ENCODE results near the gene MOB3C. TPM values are rescaled to one million over a fixed set of nuclear protein-coding genes. Genes with fewer than 3 reads are reported as not detected.
A peak's percentile ranks its signal among the peaks of the same experiment; 100 is the strongest.
"Not testable (repeated sequence)": the region's sequence is repeated elsewhere in the genome, so short reads cannot be mapped to it uniquely, and the experiment has no call there.

The MOB3C gene
- total RNA-seq, result 30.2 TPM
- long read RNA-seq, full-length matches to known transcripts, result 44 of 50 reads
- long read RNA-seq, partial matches to known transcripts, result 6 of 50 reads
- long read RNA-seq, other reads (novel, unspliced or antisense), result 0 of 50 reads

GRCh38 chr1:46616277-46617107, at the start of gene MOB3C:
Gene MOB3C (minus strand): TSS chr1:46616811. CDS start chr1:46613321, 3,490 bp downstream.
- Histone ChIP-seq H3K27me3 (ENCODE audit: low read depth) (no peaks in the 10 kb centered on the region), H3K4me1 (peaks cover 54% of the 10 kb centered on the region), H3K4me3 (peak within 1 kb of the TSS; percentile 84), H3K27ac (peak within 1 kb of the TSS; percentile 92), H3K36me3 (peaks cover 15% of the 10 kb centered on the region), H3K9me3 (no peaks in the 10 kb centered on the region)
- ATAC-seq (peak; percentile 92 to 94), DNase-seq (peak; percentile 88)
- no peak for TF ChIP-seq CTCF (IDR thresholded peaks at IDR 0.05)
- intact Hi-C loops (cut with DNase I), result no loop called here

- ATAC-seq (no peak), DNase-seq (no peak)
- H3K27ac ChIP-seq, result no peak overlapping the region
- intact Hi-C loops (cut with DNase I), result no loop called here
- TF ChIP-seq CTCF (IDR thresholded peaks at IDR 0.05), result no peak
- H3K9me3 ChIP-seq, result no peaks in the 10 kb centered on the region
- H3K4me1 ChIP-seq, result peaks cover 21% of the 10 kb centered on the region
- H3K27me3 ChIP-seq (ENCODE audit: low read depth), result no peaks in the 10 kb centered on the region
- no peak overlapping the region for H3K4me3 ChIP-seq
- H3K36me3 ChIP-seq, result peaks cover 25% of the 10 kb centered on the region
Observed at GRCh38 chr1:46665983-46666382, 49.4 kb upstream of the MOB3C start.

GRCh38 chr1:46662919-46663318, 46.3 kb upstream of the MOB3C start:
- intact Hi-C loops (cut with DNase I); H3K9me3 ChIP-seq; ATAC-seq; H3K4me3 ChIP-seq; H3K27me3 ChIP-seq (ENCODE audit: low read depth); DNase-seq; H3K27ac ChIP-seq: not testable (repeated sequence)
- Histone ChIP-seq H3K4me1 (peaks cover 21% of the 10 kb centered on the region), H3K36me3 (peaks cover 48% of the 10 kb centered on the region)

GRCh38 chr1:46660116-46660515, 43.5 kb upstream of the MOB3C start:
- intact Hi-C loops (cut with DNase I); H3K4me1 ChIP-seq; ATAC-seq; H3K4me3 ChIP-seq; H3K27me3 ChIP-seq (ENCODE audit: low read depth); DNase-seq; H3K9me3 ChIP-seq; H3K27ac ChIP-seq: not testable (repeated sequence)
- peaks cover 69% of the 10 kb centered on the region for H3K36me3 ChIP-seq

- no peak for DNase-seq
- TF ChIP-seq CTCF (IDR thresholded peaks at IDR 0.05), result no peak
- Histone ChIP-seq H3K27ac (no peak overlapping the region), H3K4me1 (no peaks in the 10 kb centered on the region), H3K36me3 (peaks cover 66% of the 10 kb centered on the region), H3K27me3 (ENCODE audit: low read depth) (no peaks in the 10 kb centered on the region), H3K4me3 (no peak overlapping the region), H3K9me3 (no peaks in the 10 kb centered on the region)
- intact Hi-C loops (cut with DNase I), result no loop called here
- no peak for ATAC-seq
Observed at GRCh38 chr1:46659307-46659870, 42.8 kb upstream of the MOB3C start.

- intact Hi-C loops (cut with DNase I), result no loop called here
- no peak for TF ChIP-seq CTCF (IDR thresholded peaks at IDR 0.05)
- Histone ChIP-seq H3K27ac (no peak overlapping the region), H3K4me3 (no peak overlapping the region), H3K36me3 (peaks cover 69% of the 10 kb centered on the region), H3K27me3 (ENCODE audit: low read depth) (no peaks in the 10 kb centered on the region), H3K4me1 (no peaks in the 10 kb centered on the region), H3K9me3 (no peaks in the 10 kb centered on the region)
- DNase-seq (no peak), ATAC-seq (no peak)
Observed at GRCh38 chr1:46657775-46658174, 41.2 kb upstream of the MOB3C start.

All from lower lobe of right lung (tissue), 2 donors.